HL-60 (cell line): ENCODE results near the gene ATG12.

Experiments
- DNase-seq, 2 experiments: peaks; one replicate each; pipeline ENCODE4 v3.0.0-alpha.2; 2010 to 2020; ENCODE audit warnings: low read depth in 1 of 2, low spot score in 1 of 2
- H3K27ac ChIP-seq: fragments of 250-450 bp; sonication (Bioruptor Pico); replicated peaks from 2 replicates; pipeline ENCODE4 v1.5.1; 2020; ENCODE audit warnings: mild to moderate bottlenecking, moderate library complexity
- H3K27me3 ChIP-seq: fragments of 250-450 bp; sonication (Bioruptor Pico); 2 replicates; pipeline ENCODE4 v1.5.1; 2021; ENCODE audit warnings: mild to moderate bottlenecking, moderate library complexity; ENCODE audit not compliant: insufficient read depth, poor library complexity, severe bottlenecking
- H3K4me3 ChIP-seq: replicated peaks from 2 replicates; pipeline ENCODE4 v1.5.1; 2011; ENCODE audit warnings: mild to moderate bottlenecking, control low read depth, low read length; ENCODE audit not compliant: insufficient read depth
- GABPA ChIP-seq: IDR thresholded peaks from 2 replicates; pipeline ENCODE4 v1.6.1; 2012; ENCODE audit warnings: low read depth
- POLR2AphosphoS5 ChIP-seq: IDR thresholded peaks from 2 replicates; pipeline ENCODE4 v1.6.1; 2012; ENCODE audit warnings: low read depth
- SPI1 ChIP-seq: IDR thresholded peaks from 2 replicates; pipeline ENCODE4 v1.6.1; 2012; ENCODE audit warnings: low read depth, mild to moderate bottlenecking, borderline replicate concordance
- TF ChIP-seq, protein P1 (sequence below): IDR thresholded peaks from one replicate; pipeline ENCODE4 v1.5.1; 2011; ENCODE audit warnings: low read length, control low read depth, inconsistent platforms; ENCODE audit not compliant: insufficient read depth
- TF ChIP-seq, protein P2 (sequence below): IDR thresholded peaks from 2 replicates; pipeline ENCODE4 v1.6.1; 2012; ENCODE audit warnings: low read depth; ENCODE audit not compliant: insufficient replicate concordance

The ATG12 gene

DNA sequence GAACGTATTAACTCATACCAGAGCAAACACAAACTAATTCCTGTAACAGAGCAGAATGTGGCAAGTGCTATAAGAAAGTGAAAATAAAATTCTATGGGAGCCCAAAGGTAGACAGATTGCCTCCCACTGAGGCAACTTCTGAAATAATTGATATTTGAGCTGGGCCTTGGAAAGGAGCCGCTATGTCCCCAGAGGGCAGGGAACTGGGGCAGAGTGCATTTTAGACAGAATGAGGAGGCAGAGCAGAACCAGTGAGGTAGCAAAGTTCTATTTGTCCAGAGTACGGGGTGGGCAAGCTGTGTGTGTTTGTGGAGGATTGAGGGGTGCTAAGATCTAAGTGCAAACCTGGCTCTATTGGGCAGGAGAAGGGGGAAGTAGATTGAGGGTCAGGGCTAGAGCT lies 44.7 kb downstream of the ATG12 start:
- Histone ChIP-seq H3K27me3 (no peaks in the 10 kb centered on the region), H3K27ac (no peak overlapping the region), H3K4me3 (no peak overlapping the region)
- TF ChIP-seq, protein P1, sequence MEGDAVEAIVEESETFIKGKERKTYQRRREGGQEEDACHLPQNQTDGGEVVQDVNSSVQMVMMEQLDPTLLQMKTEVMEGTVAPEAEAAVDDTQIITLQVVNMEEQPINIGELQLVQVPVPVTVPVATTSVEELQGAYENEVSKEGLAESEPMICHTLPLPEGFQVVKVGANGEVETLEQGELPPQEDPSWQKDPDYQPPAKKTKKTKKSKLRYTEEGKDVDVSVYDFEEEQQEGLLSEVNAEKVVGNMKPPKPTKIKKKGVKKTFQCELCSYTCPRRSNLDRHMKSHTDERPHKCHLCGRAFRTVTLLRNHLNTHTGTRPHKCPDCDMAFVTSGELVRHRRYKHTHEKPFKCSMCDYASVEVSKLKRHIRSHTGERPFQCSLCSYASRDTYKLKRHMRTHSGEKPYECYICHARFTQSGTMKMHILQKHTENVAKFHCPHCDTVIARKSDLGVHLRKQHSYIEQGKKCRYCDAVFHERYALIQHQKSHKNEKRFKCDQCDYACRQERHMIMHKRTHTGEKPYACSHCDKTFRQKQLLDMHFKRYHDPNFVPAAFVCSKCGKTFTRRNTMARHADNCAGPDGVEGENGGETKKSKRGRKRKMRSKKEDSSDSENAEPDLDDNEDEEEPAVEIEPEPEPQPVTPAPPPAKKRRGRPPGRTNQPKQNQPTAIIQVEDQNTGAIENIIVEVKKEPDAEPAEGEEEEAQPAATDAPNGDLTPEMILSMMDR: no peak
- TF ChIP-seq GABPA (no peak), SPI1 (no peak), POLR2AphosphoS5 (no peak)
- TF ChIP-seq, protein P2, sequence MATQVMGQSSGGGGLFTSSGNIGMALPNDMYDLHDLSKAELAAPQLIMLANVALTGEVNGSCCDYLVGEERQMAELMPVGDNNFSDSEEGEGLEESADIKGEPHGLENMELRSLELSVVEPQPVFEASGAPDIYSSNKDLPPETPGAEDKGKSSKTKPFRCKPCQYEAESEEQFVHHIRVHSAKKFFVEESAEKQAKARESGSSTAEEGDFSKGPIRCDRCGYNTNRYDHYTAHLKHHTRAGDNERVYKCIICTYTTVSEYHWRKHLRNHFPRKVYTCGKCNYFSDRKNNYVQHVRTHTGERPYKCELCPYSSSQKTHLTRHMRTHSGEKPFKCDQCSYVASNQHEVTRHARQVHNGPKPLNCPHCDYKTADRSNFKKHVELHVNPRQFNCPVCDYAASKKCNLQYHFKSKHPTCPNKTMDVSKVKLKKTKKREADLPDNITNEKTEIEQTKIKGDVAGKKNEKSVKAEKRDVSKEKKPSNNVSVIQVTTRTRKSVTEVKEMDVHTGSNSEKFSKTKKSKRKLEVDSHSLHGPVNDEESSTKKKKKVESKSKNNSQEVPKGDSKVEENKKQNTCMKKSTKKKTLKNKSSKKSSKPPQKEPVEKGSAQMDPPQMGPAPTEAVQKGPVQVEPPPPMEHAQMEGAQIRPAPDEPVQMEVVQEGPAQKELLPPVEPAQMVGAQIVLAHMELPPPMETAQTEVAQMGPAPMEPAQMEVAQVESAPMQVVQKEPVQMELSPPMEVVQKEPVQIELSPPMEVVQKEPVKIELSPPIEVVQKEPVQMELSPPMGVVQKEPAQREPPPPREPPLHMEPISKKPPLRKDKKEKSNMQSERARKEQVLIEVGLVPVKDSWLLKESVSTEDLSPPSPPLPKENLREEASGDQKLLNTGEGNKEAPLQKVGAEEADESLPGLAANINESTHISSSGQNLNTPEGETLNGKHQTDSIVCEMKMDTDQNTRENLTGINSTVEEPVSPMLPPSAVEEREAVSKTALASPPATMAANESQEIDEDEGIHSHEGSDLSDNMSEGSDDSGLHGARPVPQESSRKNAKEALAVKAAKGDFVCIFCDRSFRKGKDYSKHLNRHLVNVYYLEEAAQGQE: no peak
- DNase-seq: no peak

DNA sequence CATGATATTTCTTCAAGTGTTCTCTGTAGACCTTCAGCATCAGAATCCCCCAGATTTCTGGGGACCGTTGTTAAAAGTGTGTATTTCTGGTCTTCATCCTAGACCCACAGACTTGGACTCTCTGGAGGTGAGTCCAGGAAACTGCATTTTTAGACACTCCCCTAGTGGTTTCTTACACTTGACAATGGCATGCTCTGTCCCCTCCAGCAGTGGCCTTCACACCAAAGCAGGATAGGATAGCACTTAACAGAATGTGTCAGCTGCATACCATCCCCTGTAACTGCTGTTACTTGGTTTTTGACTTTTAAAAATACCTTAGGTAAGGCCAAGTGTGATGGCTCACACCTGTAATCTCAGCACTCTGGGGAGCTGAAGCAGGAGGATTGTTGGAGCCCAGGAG lies 45.7 kb downstream of the ATG12 start:
- Histone ChIP-seq H3K27me3 (no peaks in the 10 kb centered on the region), H3K27ac (no peak overlapping the region), H3K4me3 (no peak overlapping the region)
- DNase-seq: no peak
- TF ChIP-seq, protein P1: no peak
- TF ChIP-seq POLR2AphosphoS5 (no peak), SPI1 (no peak), GABPA (no peak)
- TF ChIP-seq, protein P2: no peak

DNA sequence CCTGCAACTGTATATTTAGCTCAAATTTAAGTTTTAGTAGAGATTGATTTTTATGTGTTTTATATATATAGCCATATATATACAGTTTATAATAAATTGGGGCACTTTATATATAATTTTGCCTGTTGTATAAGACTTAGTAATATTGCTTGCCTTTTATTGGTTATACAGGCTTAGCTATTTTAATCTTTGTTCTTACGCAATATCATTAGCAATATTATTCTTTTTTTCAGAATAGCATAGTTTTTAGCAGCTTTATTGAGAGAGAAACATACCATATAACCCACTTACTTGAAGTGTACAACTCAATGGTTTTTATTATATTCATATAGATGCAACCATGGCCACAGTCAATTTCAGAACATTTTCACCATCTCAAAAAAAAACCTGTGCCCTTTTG lies 52.9 kb downstream of the ATG12 start:
- Histone ChIP-seq H3K27ac (no peak overlapping the region), H3K4me3 (no peak overlapping the region), H3K27me3 (no peaks in the 10 kb centered on the region)
- TF ChIP-seq GABPA: no peak
- no peak for TF ChIP-seq SPI1
- TF ChIP-seq, protein P2: no peak
- TF ChIP-seq POLR2AphosphoS5: no peak
- DNase-seq: no peak

DNA sequence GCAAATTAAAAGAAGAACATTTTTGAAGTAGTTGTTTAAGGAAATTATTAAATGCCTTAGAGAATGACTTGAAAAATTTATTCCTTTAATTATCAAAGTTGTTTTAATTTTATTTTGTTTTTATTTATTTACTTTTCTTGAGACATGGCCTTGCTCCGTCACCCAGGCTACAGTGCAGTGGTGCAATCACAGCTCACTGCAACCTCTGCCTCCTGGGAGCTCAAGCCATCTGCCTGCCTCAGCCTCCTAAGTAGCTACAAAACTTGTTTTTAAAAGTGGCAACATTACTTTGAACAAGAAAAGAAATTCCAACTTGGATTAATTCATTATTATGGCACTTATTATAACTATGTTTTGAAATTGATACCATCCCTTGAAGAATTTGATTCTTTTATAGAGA lies 53.9 kb downstream of the ATG12 start:
- Histone ChIP-seq H3K4me3 (no peak overlapping the region), H3K27ac (no peak overlapping the region), H3K27me3 (no peaks in the 10 kb centered on the region)
- DNase-seq: no peak
- TF ChIP-seq, protein P2: no peak
- TF ChIP-seq GABPA (no peak), POLR2AphosphoS5 (no peak), SPI1 (no peak)
- TF ChIP-seq, protein P1: no peak
